Cardiac fibroblast (primary cell): ENCODE data around the gene PTPRS.

ENCODE experiments used
- DNase-seq, 2 donors: peaks; one replicate each; pipeline versions ENCODE4 v3.0.0 to v3.0.0-alpha.2; 2010; ENCODE audit warnings: low read depth in 2 of 2
- H3K4me3 ChIP-seq, 2 donors: replicated peaks in 1 of 2; 1 replicate in 1 of 2; 2 replicates in 1 of 2; pipeline ENCODE4 v1.5.1; 2011; ENCODE audit warnings: low read depth in 2 of 2, low read length in 2 of 2, mild to moderate bottlenecking in 2 of 2, moderate library complexity in 1 of 2
- CTCF ChIP-seq: IDR thresholded peaks from one replicate; pipeline ENCODE4 v1.5.1; 2011; ENCODE audit warnings: low read depth, mild to moderate bottlenecking, low read length, inconsistent platforms

PTPRS gene

DNA sequence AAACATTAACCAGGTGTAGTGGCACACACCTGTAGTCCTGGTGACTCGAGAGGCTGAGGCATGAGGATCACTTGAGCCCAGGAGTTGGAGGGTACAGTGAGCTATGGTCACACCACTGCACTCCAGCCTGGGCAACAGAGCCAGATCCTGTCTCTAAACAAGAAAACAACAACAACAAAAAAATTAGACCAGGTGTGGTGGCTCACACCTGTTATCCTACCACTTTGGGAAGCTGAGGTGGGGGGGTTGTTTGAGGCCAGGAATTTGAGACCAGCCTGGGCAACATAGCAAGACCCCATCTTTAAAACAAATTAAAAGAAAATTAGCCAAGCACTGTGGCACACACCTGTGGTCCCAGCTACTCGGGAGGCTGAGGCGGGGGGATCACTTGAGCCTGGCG lies 20.8 kb upstream of the PTPRS start:
- no peak for DNase-seq
- no peak for TF ChIP-seq CTCF
- no peak overlapping the region for H3K4me3 ChIP-seq

GRCh38 chr19:5360003-5360780 lies 19.6 kb upstream of the PTPRS start:
- H3K4me3 ChIP-seq = no peak overlapping the region
- TF ChIP-seq CTCF = no peak
- peak in 1 of 2 donors; percentile 30 for DNase-seq

GRCh38 chr19:5358173-5358800 lies 17.7 kb upstream of the PTPRS start:
- DNase-seq = peak; percentile 20 to 34
- no peak overlapping the region for H3K4me3 ChIP-seq

GRCh38 chr19:5357584-5357983 lies 17.0 kb upstream of the PTPRS start:
- no peak overlapping the region for H3K4me3 ChIP-seq

More at GRCh38 chr19:5358173-5358800, 17.7 kb upstream of the PTPRS start:
- no peak for TF ChIP-seq CTCF

DNA sequence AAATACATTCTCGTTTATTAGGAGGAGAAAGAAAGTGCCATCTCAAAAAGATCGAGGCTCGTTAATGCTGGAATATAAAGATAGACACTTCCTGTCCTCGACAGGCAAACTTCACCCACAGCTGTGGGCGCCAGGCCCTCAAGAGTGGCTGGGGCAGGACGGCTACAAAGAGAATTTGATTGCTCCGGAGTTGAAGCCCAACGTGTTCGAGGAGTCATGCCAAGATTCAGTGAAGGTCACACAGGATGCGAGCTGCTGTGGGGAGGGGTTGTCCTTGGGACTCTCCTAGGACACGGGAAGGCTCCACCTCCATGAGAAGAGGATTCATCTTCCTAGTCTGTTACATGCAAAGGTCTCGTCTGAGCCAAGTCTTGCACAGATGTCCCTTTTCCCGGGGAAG lies 16.3 kb upstream of the PTPRS start:
- H3K4me3 ChIP-seq = no peak overlapping the region
- no peak for TF ChIP-seq CTCF
- DNase-seq = no peak

More at GRCh38 chr19:5357584-5357983, 17.0 kb upstream of the PTPRS start:
- no peak for DNase-seq
- TF ChIP-seq CTCF = no peak

- H3K4me3 ChIP-seq = no peak overlapping the region
- DNase-seq = no peak
- TF ChIP-seq CTCF = no peak
These were observed 15.8 kb upstream of the PTPRS start for GRCh38 chr19:5356428-5356827.
